Measurements from ENCODE around the gene ATP9B.

DNA sequence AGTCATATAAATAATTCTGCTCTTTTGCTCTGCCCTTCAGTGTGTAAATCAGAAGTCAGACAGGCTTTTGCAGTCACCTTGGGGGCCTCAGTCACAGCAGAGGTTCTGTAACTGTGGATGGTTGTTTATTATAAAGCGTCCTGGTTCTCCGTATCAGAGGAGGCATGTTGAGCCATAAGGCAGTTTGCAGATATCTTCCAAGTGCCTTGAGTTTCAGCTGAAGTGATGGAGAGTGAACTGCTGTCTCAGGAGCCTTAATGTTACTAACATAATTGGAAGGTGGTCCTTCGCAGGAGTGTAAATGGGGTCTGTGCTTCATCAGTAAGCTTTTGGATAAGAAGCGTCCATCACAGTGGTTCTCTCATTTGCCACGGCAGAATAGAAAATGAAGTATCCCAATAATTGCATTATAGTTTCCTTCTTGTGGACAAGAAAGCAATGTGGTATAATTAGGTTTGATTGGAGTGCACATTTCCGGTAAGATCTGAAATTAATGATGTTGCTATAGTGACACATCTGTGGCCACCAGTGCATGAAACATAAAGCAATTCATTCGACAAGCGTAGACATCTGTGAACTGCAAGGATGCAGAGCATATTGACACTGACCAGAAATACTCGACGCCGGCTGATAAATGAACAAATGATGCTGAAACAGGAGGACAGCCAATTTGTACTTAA is 214.1 kb downstream of the ATP9B start:
- TF ChIP-seq POLR2A (IDR thresholded peaks at IDR 0.05; ENCODE audit: low read depth, low read length) (no peak), POLR2AphosphoS5 (IDR thresholded peaks at IDR 0.05; ENCODE audit: low read depth, low read length) (no peak), SPI1 (IDR thresholded peaks at IDR 0.05; ENCODE audit: low read depth, low read length) (no peak), TAF1 (IDR thresholded peaks at IDR 0.05; ENCODE audit: low read depth, low read length) (no peak), PAX5 (IDR thresholded peaks at IDR 0.05; ENCODE audit: insufficient read depth, low read length, severe bottlenecking) (no peak), POU2F2 (IDR thresholded peaks at IDR 0.05; ENCODE audit: low read depth, low read length) (no peak)

Data from GM12891 (cell line).